Jurkat, Clone E6-1 (cell line): ENCODE measurements around the gene MLLT6.
A peak's percentile ranks its signal among the peaks of the same experiment; 100 is the strongest.

Experiments used
- DNase-seq: peaks from one replicate; pipeline ENCODE4 v3.0.0-alpha.2; 2011; ENCODE audit warnings: low read depth, low spot score
- H3K4me3 ChIP-seq: 2 replicates; pipeline ENCODE4 v1.5.1; 2011; ENCODE audit warnings: mild to moderate bottlenecking, low read length, control low read depth, moderate library complexity

Gene MLLT6

GRCh38 chr17:38733982-38734973 is 29.2 kb downstream of the MLLT6 start:
- H3K4me3 ChIP-seq: no peak overlapping the region
- no peak for DNase-seq

GRCh38 chr17:38735161-38735997 is 30.3 kb downstream of the MLLT6 start:
- no peak for DNase-seq
- no peak overlapping the region for H3K4me3 ChIP-seq

- H3K4me3 ChIP-seq: no peak overlapping the region
- no peak for DNase-seq
Observed at GRCh38 chr17:38738007-38738662, 33.1 kb downstream of the MLLT6 start.

GRCh38 chr17:38738686-38739085 is 33.6 kb downstream of the MLLT6 start:
- DNase-seq: no peak
- H3K4me3 ChIP-seq: no peak overlapping the region

- no peak overlapping the region for H3K4me3 ChIP-seq
- no peak for DNase-seq
Observed at GRCh38 chr17:38739305-38739704, 34.2 kb downstream of the MLLT6 start.

- DNase-seq: no peak
- no peak overlapping the region for H3K4me3 ChIP-seq
Observed at GRCh38 chr17:38740044-38740443, 35.0 kb downstream of the MLLT6 start.

- DNase-seq: no peak
- H3K4me3 ChIP-seq: no peak overlapping the region
Observed at GRCh38 chr17:38740806-38741205, 35.7 kb downstream of the MLLT6 start.

- DNase-seq: no peak
- no peak overlapping the region for H3K4me3 ChIP-seq
Observed at GRCh38 chr17:38741461-38741860, 36.4 kb downstream of the MLLT6 start.

- H3K4me3 ChIP-seq: no peak overlapping the region
- no peak for DNase-seq
Observed at GRCh38 chr17:38741921-38742410, 36.9 kb downstream of the MLLT6 start.

- H3K4me3 ChIP-seq: no peak overlapping the region
- no peak for DNase-seq
Observed at GRCh38 chr17:38742411-38743308, 37.6 kb downstream of the MLLT6 start.

- H3K4me3 ChIP-seq: no peak overlapping the region
- DNase-seq: no peak
Observed at GRCh38 chr17:38743556-38744171, 38.6 kb downstream of the MLLT6 start.

GRCh38 chr17:38745545-38745944 is 40.5 kb downstream of the MLLT6 start:
- no peak overlapping the region for H3K4me3 ChIP-seq
- DNase-seq: no peak

- H3K4me3 ChIP-seq: peak overlapping the region; percentile 88
- DNase-seq: no peak
Observed at GRCh38 chr17:38746004-38746848, 41.2 kb downstream of the MLLT6 start.

GRCh38 chr17:38746849-38747462 is 41.9 kb downstream of the MLLT6 start:
- H3K4me3 ChIP-seq: peak overlapping the region; percentile 88
- DNase-seq: no peak

GRCh38 chr17:38747463-38748148 is 42.5 kb downstream of the MLLT6 start:
- DNase-seq: no peak
- peak overlapping the region; percentile 88 for H3K4me3 ChIP-seq
